Fibroblast of skin of right quadriceps (primary cell): ENCODE results near the gene DMD.
A peak's percentile ranks its signal among the peaks of the same experiment; 100 is the strongest.
"Not testable (repeated sequence)": the region's sequence is repeated elsewhere in the genome, so short reads cannot be mapped to it uniquely, and the experiment has no call there.

ENCODE experiments used
- DNase-seq: peaks from one replicate; pipeline ENCODE4 v3.0.0-alpha.2; 2013

The DMD gene

GRCh38 chrX:32451954-32452695, 759.2 kb downstream of the DMD start:
- no peak for DNase-seq

- DNase-seq, result no peak
These were observed 762.4 kb downstream of the DMD start for GRCh38 chrX:32448945-32449344.

- no peak for DNase-seq
These were observed 763.0 kb downstream of the DMD start for GRCh38 chrX:32448320-32448719.

- no peak for DNase-seq
These were observed 763.7 kb downstream of the DMD start for GRCh38 chrX:32447640-32448039.

- no peak for DNase-seq
These were observed 767.5 kb downstream of the DMD start for GRCh38 chrX:32443841-32444240.

GRCh38 chrX:32421266-32421665, 790.1 kb downstream of the DMD start:
- no peak for DNase-seq

GRCh38 chrX:32408389-32408788, 803.0 kb downstream of the DMD start:
- DNase-seq, result no peak

GRCh38 chrX:32397562-32398216, 813.7 kb downstream of the DMD start:
- DNase-seq, result no peak

GRCh38 chrX:32395878-32396277, 815.5 kb downstream of the DMD start:
- no peak for DNase-seq

GRCh38 chrX:32392655-32393054, 818.7 kb downstream of the DMD start:
- no peak for DNase-seq

- no peak for DNase-seq
These were observed 840.7 kb downstream of the DMD start for GRCh38 chrX:32370456-32371205.

- DNase-seq, result peak; percentile 1
These were observed 917.2 kb downstream of the DMD start for GRCh38 chrX:32293962-32294700.

GRCh38 chrX:32289356-32289755, 922.0 kb downstream of the DMD start:
- no peak for DNase-seq

- no peak for DNase-seq
These were observed 929.5 kb downstream of the DMD start for GRCh38 chrX:32281853-32282252.

GRCh38 chrX:32280921-32281320, 930.4 kb downstream of the DMD start:
- DNase-seq, result no peak

GRCh38 chrX:32280489-32280888, 930.9 kb downstream of the DMD start:
- DNase-seq, result no peak

GRCh38 chrX:32276153-32276552, 935.2 kb downstream of the DMD start:
- no peak for DNase-seq

GRCh38 chrX:32269866-32270265, 941.5 kb downstream of the DMD start:
- no peak for DNase-seq

GRCh38 chrX:32268207-32268606, 943.1 kb downstream of the DMD start:
- no peak for DNase-seq

- no peak for DNase-seq
These were observed 943.6 kb downstream of the DMD start for GRCh38 chrX:32267796-32268195.

- not testable (repeated sequence) for DNase-seq
These were observed 964.7 kb downstream of the DMD start for GRCh38 chrX:32246675-32247074.

GRCh38 chrX:32195611-32196010, 1015.7 kb downstream of the DMD start:
- no peak for DNase-seq

- DNase-seq, result no peak
These were observed 1020.0 kb downstream of the DMD start for GRCh38 chrX:32191316-32191715.
